GM12878 (cell line): Measurements from ENCODE around the gene PLEKHG2. TPM values are rescaled to one million over a fixed set of nuclear protein-coding genes. Genes with fewer than 3 reads are reported as not detected.

Experiments
- ATF7 ChIP-seq: fragments of 450-650 bp; IDR thresholded peaks from 2 replicates; pipeline ENCODE4 v1.6.1; 2016; ENCODE audit warnings: low read depth, mild to moderate bottlenecking
- BCL11A ChIP-seq: IDR thresholded peaks from 2 replicates; pipeline ENCODE4 v1.6.1; 2011; ENCODE audit warnings: low read depth, low read length
- BRCA1 ChIP-seq: IDR thresholded peaks from 2 replicates; pipeline ENCODE4 v1.6.1; 2011; ENCODE audit warnings: low read depth, low read length, improper control_type of control experiment
- CBX3 ChIP-seq: fragments of 200-600 bp; sonication (generic); IDR thresholded peaks from 2 replicates; pipeline ENCODE4 v1.6.1; 2016; ENCODE audit warnings: low read depth, borderline replicate concordance
- CEBPB ChIP-seq, 2 experiments: fragments of 150-350 bp in 1 of 2; IDR thresholded peaks; 2 replicates each; pipeline ENCODE4 v1.6.1; 2012 to 2014; ENCODE audit warnings: low read depth in 2 of 2, low read length in 2 of 2, borderline replicate concordance in 1 of 2, inconsistent platforms in 1 of 2
- CHD2 ChIP-seq: IDR thresholded peaks from 2 replicates; pipeline ENCODE4 v1.6.1; 2011; ENCODE audit warnings: low read depth, low read length, improper control_type of control experiment, borderline replicate concordance
- CREM ChIP-seq: IDR thresholded peaks from 2 replicates; pipeline ENCODE4 v1.6.1; 2014; ENCODE audit warnings: antibody characterized with exemption, low read depth
- ELK1 ChIP-seq: IDR thresholded peaks from 2 replicates; pipeline ENCODE4 v1.6.1; 2012; ENCODE audit warnings: low read depth, low read length, improper control_type of control experiment
- EP300 ChIP-seq, 2 experiments: fragments of 150-350 bp in 1 of 2; IDR thresholded peaks; 2 replicates each; pipeline ENCODE4 v1.6.1; 2011 to 2012; ENCODE audit warnings: low read depth in 2 of 2, low read length in 2 of 2, borderline replicate concordance in 1 of 2, improper control_type of control experiment in 1 of 2, inconsistent platforms in 1 of 2; ENCODE audit not compliant: control insufficient read depth in 1 of 2
- ESRRA ChIP-seq: IDR thresholded peaks from 2 replicates; pipeline ENCODE4 v1.6.1; 2012; ENCODE audit warnings: mild to moderate bottlenecking, low read length, improper control_type of control experiment
- MEF2B ChIP-seq: fragments of 450-650 bp; IDR thresholded peaks from 2 replicates; pipeline ENCODE4 v1.6.1; 2018; ENCODE audit warnings: mild to moderate bottlenecking, moderate library complexity; ENCODE audit not compliant: partially characterized antibody, poor library complexity, severe bottlenecking
- MLLT1 ChIP-seq: fragments of 450-650 bp; IDR thresholded peaks from 2 replicates; pipeline ENCODE4 v1.6.1; 2016; ENCODE audit warnings: mild to moderate bottlenecking
- NR2C1 ChIP-seq: fragments of 450-650 bp; IDR thresholded peaks from 2 replicates; pipeline ENCODE4 v1.6.1; 2017; ENCODE audit warnings: antibody characterized with exemption, mild to moderate bottlenecking, moderate library complexity
- NR2F1 ChIP-seq: fragments of 450-650 bp; conservative IDR thresholded peaks from 2 replicates; pipeline ENCODE4 v1.6.1; 2017; ENCODE audit warnings: mild to moderate bottlenecking
- SMAD1 ChIP-seq: fragments of 450-650 bp; IDR thresholded peaks from 2 replicates; pipeline ENCODE4 v1.6.1; 2018; ENCODE audit warnings: mild to moderate bottlenecking, low read depth; ENCODE audit not compliant: partially characterized antibody
- polyA plus RNA-seq, 11 experiments: library from polyadenylated mRNA; depleted of rRNA in 4 of 11; unstranded in 6 of 11; stranded (reverse) in 5 of 11; fragments of >200 nt; fragmentation: Nextera tagmentation in 4 of 11; fragmentation: Illumina TruSeq in 1 of 11; extraction: Ambion mirVana in 4 of 11; extraction: Trizol in 1 of 11; gene quantifications; 1 replicate in 1 of 11; 2 replicates in 10 of 11; pipeline versions ENCODE4 v1.2.1 to v1.2.3, GENCODE V29; 2011 to 2016; ENCODE audit warnings: inconsistent platforms in 2 of 11, missing spikeins in 2 of 11, low read depth in 1 of 11
- total RNA-seq, 4 experiments: library from RNA; depleted of rRNA in 3 of 4; stranded (reverse); fragments of >200 nt in 3 of 4; fragmentation: Illumina TruSeq in 1 of 4; extraction: Trizol in 1 of 4; gene quantifications; 2 replicates each; pipeline versions ENCODE4 v1.2.1 to v1.2.3, GENCODE V29; 2013 to 2021
- TF ChIP-seq, protein P1 (sequence below): fragments of 450-650 bp; IDR thresholded peaks from 2 replicates; pipeline ENCODE4 v1.6.1; 2018; ENCODE audit warnings: borderline replicate concordance, mild to moderate bottlenecking; ENCODE audit not compliant: partially characterized antibody
- TF ChIP-seq, protein P2 (sequence below): IDR thresholded peaks from 2 replicates; pipeline ENCODE4 v1.6.1; 2012; ENCODE audit warnings: mild to moderate bottlenecking, low read depth, low read length
- TF ChIP-seq, protein P3 (sequence below): IDR thresholded peaks from 2 replicates; pipeline ENCODE4 v1.6.1; 2012; ENCODE audit warnings: low read depth, low read length, improper control_type of control experiment

Gene PLEKHG2
- total and polyA plus RNA-seq, 10 of the 15 experiments (the other 5 are each of a cell fraction or from before 2014, with no cell fraction given) = 3.0 to 62.5 (median 17.2) TPM

DNA sequence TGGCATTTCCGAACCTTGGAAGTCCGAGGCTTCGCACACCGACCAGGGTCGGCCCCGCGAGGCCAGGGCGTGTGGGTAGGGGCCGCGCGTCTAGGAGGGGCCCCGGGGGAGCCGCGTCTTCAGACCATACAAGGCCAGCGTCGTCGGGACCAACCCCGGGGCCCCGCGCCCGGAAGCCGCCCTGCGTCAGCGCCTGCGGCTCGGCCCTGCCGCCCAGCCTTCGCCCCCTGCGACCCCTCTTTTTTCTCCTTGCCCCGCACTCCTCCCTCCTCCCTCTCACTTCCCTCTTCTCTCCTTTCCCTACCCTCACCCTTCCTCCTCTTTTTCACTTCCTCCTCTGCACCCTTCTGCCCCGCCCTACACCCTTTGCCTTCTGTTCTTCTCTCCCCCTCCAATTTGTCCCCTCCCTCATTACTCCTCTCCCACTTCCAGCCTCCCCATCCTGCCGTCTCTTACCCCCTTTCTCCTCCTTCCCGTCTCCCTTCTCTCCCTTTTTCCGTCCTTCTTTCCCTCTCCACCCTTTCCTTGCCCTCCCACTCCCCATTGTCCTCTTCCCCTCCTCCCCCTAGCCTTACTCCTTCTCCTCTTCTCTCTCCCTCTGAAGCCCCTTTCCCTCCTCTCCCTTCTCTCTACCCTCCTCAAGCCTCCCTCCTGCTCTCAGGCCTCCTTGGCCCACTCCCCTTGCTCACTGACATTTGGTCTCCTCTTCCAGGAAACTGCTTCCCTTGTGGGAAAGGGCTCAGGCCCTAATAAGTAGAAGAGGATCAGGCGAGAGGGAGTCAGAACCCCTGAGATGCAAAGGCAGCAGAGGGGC is 2.2 kb upstream of the PLEKHG2 start (continued):
- TF ChIP-seq, protein P1, sequence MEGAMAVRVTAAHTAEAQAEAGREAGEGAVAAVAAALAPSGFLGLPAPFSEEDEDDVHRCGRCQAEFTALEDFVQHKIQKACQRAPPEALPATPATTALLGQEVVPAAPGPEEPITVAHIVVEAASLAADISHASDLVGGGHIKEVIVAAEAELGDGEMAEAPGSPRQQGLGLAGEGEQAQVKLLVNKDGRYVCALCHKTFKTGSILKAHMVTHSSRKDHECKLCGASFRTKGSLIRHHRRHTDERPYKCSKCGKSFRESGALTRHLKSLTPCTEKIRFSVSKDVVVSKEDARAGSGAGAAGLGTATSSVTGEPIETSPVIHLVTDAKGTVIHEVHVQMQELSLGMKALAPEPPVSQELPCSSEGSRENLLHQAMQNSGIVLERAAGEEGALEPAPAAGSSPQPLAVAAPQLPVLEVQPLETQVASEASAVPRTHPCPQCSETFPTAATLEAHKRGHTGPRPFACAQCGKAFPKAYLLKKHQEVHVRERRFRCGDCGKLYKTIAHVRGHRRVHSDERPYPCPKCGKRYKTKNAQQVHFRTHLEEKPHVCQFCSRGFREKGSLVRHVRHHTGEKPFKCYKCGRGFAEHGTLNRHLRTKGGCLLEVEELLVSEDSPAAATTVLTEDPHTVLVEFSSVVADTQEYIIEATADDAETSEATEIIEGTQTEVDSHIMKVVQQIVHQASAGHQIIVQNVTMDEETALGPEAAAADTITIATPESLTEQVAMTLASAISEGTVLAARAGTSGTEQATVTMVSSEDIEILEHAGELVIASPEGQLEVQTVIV = peak; percentile 78
- peak; percentile 87 for TF ChIP-seq ELK1
- TF ChIP-seq MEF2B = peak; percentile 71
- 0 out of 2 replicates have a peak, but pooled peaks have one; percentile 4 for TF ChIP-seq NR2C1
- TF ChIP-seq CHD2 = peak; percentile 88
- TF ChIP-seq, protein P2, sequence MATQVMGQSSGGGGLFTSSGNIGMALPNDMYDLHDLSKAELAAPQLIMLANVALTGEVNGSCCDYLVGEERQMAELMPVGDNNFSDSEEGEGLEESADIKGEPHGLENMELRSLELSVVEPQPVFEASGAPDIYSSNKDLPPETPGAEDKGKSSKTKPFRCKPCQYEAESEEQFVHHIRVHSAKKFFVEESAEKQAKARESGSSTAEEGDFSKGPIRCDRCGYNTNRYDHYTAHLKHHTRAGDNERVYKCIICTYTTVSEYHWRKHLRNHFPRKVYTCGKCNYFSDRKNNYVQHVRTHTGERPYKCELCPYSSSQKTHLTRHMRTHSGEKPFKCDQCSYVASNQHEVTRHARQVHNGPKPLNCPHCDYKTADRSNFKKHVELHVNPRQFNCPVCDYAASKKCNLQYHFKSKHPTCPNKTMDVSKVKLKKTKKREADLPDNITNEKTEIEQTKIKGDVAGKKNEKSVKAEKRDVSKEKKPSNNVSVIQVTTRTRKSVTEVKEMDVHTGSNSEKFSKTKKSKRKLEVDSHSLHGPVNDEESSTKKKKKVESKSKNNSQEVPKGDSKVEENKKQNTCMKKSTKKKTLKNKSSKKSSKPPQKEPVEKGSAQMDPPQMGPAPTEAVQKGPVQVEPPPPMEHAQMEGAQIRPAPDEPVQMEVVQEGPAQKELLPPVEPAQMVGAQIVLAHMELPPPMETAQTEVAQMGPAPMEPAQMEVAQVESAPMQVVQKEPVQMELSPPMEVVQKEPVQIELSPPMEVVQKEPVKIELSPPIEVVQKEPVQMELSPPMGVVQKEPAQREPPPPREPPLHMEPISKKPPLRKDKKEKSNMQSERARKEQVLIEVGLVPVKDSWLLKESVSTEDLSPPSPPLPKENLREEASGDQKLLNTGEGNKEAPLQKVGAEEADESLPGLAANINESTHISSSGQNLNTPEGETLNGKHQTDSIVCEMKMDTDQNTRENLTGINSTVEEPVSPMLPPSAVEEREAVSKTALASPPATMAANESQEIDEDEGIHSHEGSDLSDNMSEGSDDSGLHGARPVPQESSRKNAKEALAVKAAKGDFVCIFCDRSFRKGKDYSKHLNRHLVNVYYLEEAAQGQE = 0 out of 2 replicates have a peak, but pooled peaks have one; percentile 8
- peak; percentile 78 for TF ChIP-seq ATF7
- TF ChIP-seq BCL11A = peak; percentile 64; the same call in 1 of the 2 replicates
- TF ChIP-seq, protein P3, sequence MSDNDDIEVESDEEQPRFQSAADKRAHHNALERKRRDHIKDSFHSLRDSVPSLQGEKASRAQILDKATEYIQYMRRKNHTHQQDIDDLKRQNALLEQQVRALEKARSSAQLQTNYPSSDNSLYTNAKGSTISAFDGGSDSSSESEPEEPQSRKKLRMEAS = 0 out of 2 replicates have a peak, but pooled peaks have one; percentile 8
- no peak; the same call in 1 of the 2 replicates for TF ChIP-seq BRCA1
- TF ChIP-seq CEBPB (IDR thresholded peaks at IDR 0.05; ENCODE audit: borderline replicate concordance in 1 of 2, low read depth in 2 of 2, low read length in 2 of 2) = no peak
- TF ChIP-seq MLLT1 = peak; percentile 99
- peak; percentile 96 for TF ChIP-seq SMAD1
- TF ChIP-seq CBX3 = no peak
- peak; percentile 96 for TF ChIP-seq NR2F1
- peak; percentile 63 to 77; a peak in 3 of 4 replicates for TF ChIP-seq EP300 (IDR thresholded peaks at IDR 0.05; ENCODE audit: borderline replicate concordance in 1 of 2, control insufficient read depth in 1 of 2, low read depth in 2 of 2, low read length in 2 of 2)
- TF ChIP-seq ESRRA = no peak
- peak; percentile 56; the same call in 1 of the 2 replicates for TF ChIP-seq CREM
